A549 (cell line): ENCODE results near the gene BTF3.

Source experiments
- EHMT2 ChIP-seq: fragments of 200-600 bp; sonication (generic); IDR thresholded peaks from 2 replicates; pipeline ENCODE4 v1.6.1; 2016; ENCODE audit warnings: antibody characterized with exemption, low read depth, mild to moderate bottlenecking, moderate library complexity
- EP300 ChIP-seq, 2 experiments: fragments of >200 bp; sonication (Bioruptor Twin); formaldehyde crosslinking; IDR thresholded peaks; 2 replicates in 1 of 2; 3 replicates in 1 of 2; pipeline ENCODE4 v1.6.1; 2016 to 2017
- MAZ ChIP-seq: fragments of 150-350 bp; IDR thresholded peaks from 2 replicates; pipeline ENCODE4 v1.6.1; 2014; ENCODE audit warnings: antibody characterized with exemption, low read depth, low read length, borderline replicate concordance
- NFE2L2 ChIP-seq: fragments of 150-350 bp; conservative IDR thresholded peaks from 2 replicates; pipeline ENCODE4 v1.6.1; 2014; ENCODE audit warnings: low read length
- POLR2A ChIP-seq: IDR thresholded peaks from 2 replicates; pipeline ENCODE4 v1.6.1; 2012; ENCODE audit warnings: mild to moderate bottlenecking, low read length
- POLR2AphosphoS2 ChIP-seq: conservative IDR thresholded peaks from 2 replicates; pipeline ENCODE4 v1.6.1; 2012; ENCODE audit warnings: low read length, improper control_type of control experiment, inconsistent platforms
- SREBF2 ChIP-seq: fragments of 450-650 bp; IDR thresholded peaks from 2 replicates; pipeline ENCODE4 v1.6.1; 2014; ENCODE audit warnings: mild to moderate bottlenecking, moderate library complexity
- TP53 ChIP-seq: fragments of 250-450 bp; sonication (Bioruptor Pico); IDR thresholded peaks from 2 replicates; pipeline ENCODE4 v1.5.0; 2021; ENCODE audit warnings: mild to moderate bottlenecking, moderate library complexity
- ZSCAN20 ChIP-seq: fragments of 250-450 bp; sonication (Bioruptor Pico); IDR thresholded peaks from 2 replicates; pipeline ENCODE4 v1.8.0; 2022; ENCODE audit warnings: mild to moderate bottlenecking, moderate library complexity
- TF ChIP-seq, protein P1 (sequence below): fragments of >200 bp; sonication (Bioruptor Twin); formaldehyde crosslinking; IDR thresholded peaks from 3 replicates; pipeline ENCODE4 v1.5.1; 2016
- TF ChIP-seq, protein P2 (sequence below): fragments of 200-600 bp; sonication (generic); IDR thresholded peaks from 2 replicates; pipeline ENCODE4 v1.6.1; 2016; ENCODE audit warnings: antibody characterized with exemption, mild to moderate bottlenecking, moderate library complexity

DNA sequence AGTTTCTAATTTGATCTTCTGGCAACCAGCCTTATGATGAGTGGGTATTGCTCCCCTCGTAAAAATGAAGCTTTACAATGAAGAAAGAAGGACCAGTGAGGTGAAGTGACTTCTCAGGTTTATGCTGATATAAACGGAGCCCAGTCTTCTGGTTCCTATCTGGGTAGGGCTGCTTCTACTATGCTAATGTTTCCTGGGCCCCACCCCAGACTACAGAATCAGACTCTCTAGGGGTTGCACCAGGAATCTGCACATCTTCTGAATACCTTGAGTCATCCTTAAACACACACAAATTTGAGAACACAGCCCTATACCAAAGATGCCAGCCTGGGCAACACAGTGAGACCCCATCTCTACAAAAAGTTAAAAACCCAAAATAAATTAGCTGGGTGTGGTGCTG is 16.2 kb downstream of the BTF3 start:
- TF ChIP-seq EP300 (IDR thresholded peaks at IDR 0.05) (no peak), POLR2A (no peak), ZSCAN20 (no peak), MAZ (no peak), NFE2L2 (no peak), POLR2AphosphoS2 (no peak), EHMT2 (no peak), TP53 (no peak), SREBF2 (no peak)
- TF ChIP-seq, protein P1, sequence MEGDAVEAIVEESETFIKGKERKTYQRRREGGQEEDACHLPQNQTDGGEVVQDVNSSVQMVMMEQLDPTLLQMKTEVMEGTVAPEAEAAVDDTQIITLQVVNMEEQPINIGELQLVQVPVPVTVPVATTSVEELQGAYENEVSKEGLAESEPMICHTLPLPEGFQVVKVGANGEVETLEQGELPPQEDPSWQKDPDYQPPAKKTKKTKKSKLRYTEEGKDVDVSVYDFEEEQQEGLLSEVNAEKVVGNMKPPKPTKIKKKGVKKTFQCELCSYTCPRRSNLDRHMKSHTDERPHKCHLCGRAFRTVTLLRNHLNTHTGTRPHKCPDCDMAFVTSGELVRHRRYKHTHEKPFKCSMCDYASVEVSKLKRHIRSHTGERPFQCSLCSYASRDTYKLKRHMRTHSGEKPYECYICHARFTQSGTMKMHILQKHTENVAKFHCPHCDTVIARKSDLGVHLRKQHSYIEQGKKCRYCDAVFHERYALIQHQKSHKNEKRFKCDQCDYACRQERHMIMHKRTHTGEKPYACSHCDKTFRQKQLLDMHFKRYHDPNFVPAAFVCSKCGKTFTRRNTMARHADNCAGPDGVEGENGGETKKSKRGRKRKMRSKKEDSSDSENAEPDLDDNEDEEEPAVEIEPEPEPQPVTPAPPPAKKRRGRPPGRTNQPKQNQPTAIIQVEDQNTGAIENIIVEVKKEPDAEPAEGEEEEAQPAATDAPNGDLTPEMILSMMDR, result no peak
- TF ChIP-seq, protein P2, sequence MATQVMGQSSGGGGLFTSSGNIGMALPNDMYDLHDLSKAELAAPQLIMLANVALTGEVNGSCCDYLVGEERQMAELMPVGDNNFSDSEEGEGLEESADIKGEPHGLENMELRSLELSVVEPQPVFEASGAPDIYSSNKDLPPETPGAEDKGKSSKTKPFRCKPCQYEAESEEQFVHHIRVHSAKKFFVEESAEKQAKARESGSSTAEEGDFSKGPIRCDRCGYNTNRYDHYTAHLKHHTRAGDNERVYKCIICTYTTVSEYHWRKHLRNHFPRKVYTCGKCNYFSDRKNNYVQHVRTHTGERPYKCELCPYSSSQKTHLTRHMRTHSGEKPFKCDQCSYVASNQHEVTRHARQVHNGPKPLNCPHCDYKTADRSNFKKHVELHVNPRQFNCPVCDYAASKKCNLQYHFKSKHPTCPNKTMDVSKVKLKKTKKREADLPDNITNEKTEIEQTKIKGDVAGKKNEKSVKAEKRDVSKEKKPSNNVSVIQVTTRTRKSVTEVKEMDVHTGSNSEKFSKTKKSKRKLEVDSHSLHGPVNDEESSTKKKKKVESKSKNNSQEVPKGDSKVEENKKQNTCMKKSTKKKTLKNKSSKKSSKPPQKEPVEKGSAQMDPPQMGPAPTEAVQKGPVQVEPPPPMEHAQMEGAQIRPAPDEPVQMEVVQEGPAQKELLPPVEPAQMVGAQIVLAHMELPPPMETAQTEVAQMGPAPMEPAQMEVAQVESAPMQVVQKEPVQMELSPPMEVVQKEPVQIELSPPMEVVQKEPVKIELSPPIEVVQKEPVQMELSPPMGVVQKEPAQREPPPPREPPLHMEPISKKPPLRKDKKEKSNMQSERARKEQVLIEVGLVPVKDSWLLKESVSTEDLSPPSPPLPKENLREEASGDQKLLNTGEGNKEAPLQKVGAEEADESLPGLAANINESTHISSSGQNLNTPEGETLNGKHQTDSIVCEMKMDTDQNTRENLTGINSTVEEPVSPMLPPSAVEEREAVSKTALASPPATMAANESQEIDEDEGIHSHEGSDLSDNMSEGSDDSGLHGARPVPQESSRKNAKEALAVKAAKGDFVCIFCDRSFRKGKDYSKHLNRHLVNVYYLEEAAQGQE, result no peak
